Activated B cell treated with CpG ODN at 0.5 μM for 24 hours (primary cell): ENCODE measurements around the gene RUSF1. TPM values are rescaled to one million over a fixed set of nuclear protein-coding genes. Genes with fewer than 3 reads are reported as not detected.

ENCODE experiments used
- ATAC-seq: fragments of 200-7000 bp; cut with Tn5 transposase; one replicate; pipeline ENCODE4 v1.10.0; 2021; ENCODE audit warnings: low read depth, mild to moderate bottlenecking, moderate library complexity
- CTCF ChIA-PET: fragments of 350-600 bp; sonication (Branson Sonifier 250); formaldehyde crosslinking; loops from one replicate; lab custom pipeline; 2021; ENCODE audit warnings: antibody characterized with exemption; lab: Charles Lee
- POLR2A ChIA-PET: fragments of 350-600 bp; sonication (Branson Sonifier 250); formaldehyde crosslinking; loops from one replicate; lab custom pipeline; 2021; ENCODE audit warnings: antibody characterized with exemption; lab: Charles Lee
- DNase-seq: peaks from one replicate; pipeline ENCODE4 v3.0.0; 2022
- H3K27ac Mint-ChIP-seq: one replicate; pipeline ENCODE4 v1.8.0; 2020; ENCODE audit warnings: mixed read lengths
- H3K27me3 Mint-ChIP-seq: one replicate; pipeline ENCODE4 v1.8.0; 2021; ENCODE audit warnings: mixed read lengths
- H3K36me3 Mint-ChIP-seq: one replicate; pipeline ENCODE4 v1.8.0; 2021; ENCODE audit warnings: low read depth, mixed read lengths
- H3K4me1 Mint-ChIP-seq: one replicate; pipeline ENCODE4 v1.8.0; 2021; ENCODE audit warnings: mixed read lengths
- H3K4me3 Mint-ChIP-seq: one replicate; pipeline ENCODE4 v1.8.0; 2020; ENCODE audit warnings: mild to moderate bottlenecking, mixed read lengths
- H3K9me3 Mint-ChIP-seq: one replicate; pipeline ENCODE4 v1.8.0; 2020; ENCODE audit warnings: mixed read lengths
- CTCF ChIP-seq: fragments of 200-600 bp; IDR thresholded peaks from one replicate; pipeline ENCODE4 v1.8.0; 2022; ENCODE audit warnings: antibody characterized with exemption, mild to moderate bottlenecking
- intact Hi-C: fragments of 100-400 bp; cut with micrococcal nuclease; formaldehyde crosslinking; loops from one replicate; pipeline ENCODE4 v1.15.1; 2024
- total RNA-seq: library from RNA; stranded (reverse); gene quantifications from 2 replicates; pipeline ENCODE4 v1.2.3, GENCODE V29; 2022

The RUSF1 gene
- total RNA-seq, 1 donor from 2014 or later: 59.7 TPM

- Mint-ChIP-seq H3K27ac (no peak overlapping the region), H3K27me3 (no peaks in the 10 kb centered on the region), H3K9me3 (no peaks in the 10 kb centered on the region), H3K36me3 (peaks cover 57% of the 10 kb centered on the region), H3K4me1 (peaks cover 7% of the 10 kb centered on the region), H3K4me3 (no peak overlapping the region)
- no peak for TF ChIP-seq CTCF
- CTCF ChIA-PET: no interaction called here
- ATAC-seq (no peak), DNase-seq (no peak)
- POLR2A ChIA-PET: interaction anchor here (1.6 kb wide), 1 partner anchor 16 kb away, joined by 4 read pairs; the partner anchor contains the start of gene RUSF1
- intact Hi-C loops: no loop called here
Measured at GRCh38 chr16:31491778-31492418, 16.3 kb downstream of the RUSF1 start.

GRCh38 chr16:31489616-31490584, 18.3 kb downstream of the RUSF1 start:
- ChIA-PET CTCF (no interaction called here), POLR2A (interaction anchor here (0.7 kb wide), 1 partner anchor 159 kb away, joined by 4 read pairs; no protein-coding TSS in a partner anchor)
- DNase-seq (no peak), ATAC-seq (no peak)
- peaks cover 41% of the 10 kb centered on the region for H3K36me3 Mint-ChIP-seq
- no peak for TF ChIP-seq CTCF
- peaks cover 6% of the 10 kb centered on the region for H3K27me3 Mint-ChIP-seq
- H3K4me1 Mint-ChIP-seq: peaks cover 9% of the 10 kb centered on the region
- H3K27ac Mint-ChIP-seq: no peak overlapping the region
- H3K9me3 Mint-ChIP-seq: no peaks in the 10 kb centered on the region
- no peak overlapping the region for H3K4me3 Mint-ChIP-seq
- intact Hi-C loops: no loop called here

DNA sequence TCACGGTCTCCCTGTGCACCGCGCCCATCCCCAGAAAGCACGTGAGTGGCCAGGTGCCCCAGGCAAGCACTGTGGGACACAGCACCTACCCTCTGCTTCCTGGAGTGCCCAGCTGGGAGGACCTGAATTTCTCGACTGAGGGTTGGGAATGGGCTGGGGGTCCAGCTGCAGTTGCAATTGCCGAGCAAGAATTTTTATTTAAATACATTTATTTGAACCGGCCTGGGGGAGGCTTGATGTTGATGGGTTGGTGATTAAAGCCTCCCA, 19.0 kb downstream of the RUSF1 start:
- intact Hi-C loops: no loop called here
- H3K27ac Mint-ChIP-seq: no peak overlapping the region
- CTCF ChIA-PET: interaction anchor here (0.9 kb wide), 1 partner anchor 29 kb away, joined by 3 read pairs; no protein-coding TSS in a partner anchor
- no peak for DNase-seq
- no peak for ATAC-seq
- no peaks in the 10 kb centered on the region for H3K9me3 Mint-ChIP-seq
- peaks cover 36% of the 10 kb centered on the region for H3K36me3 Mint-ChIP-seq
- peaks cover 7% of the 10 kb centered on the region for H3K27me3 Mint-ChIP-seq
- POLR2A ChIA-PET: interaction anchor here (0.7 to 1.0 kb wide), 2 partner anchors 14 to 158 kb away, joined by 4 to 5 read pairs; no protein-coding TSS in a partner anchor
- TF ChIP-seq CTCF: no peak
- peak overlapping the region; percentile 38 for H3K4me3 Mint-ChIP-seq
- H3K4me1 Mint-ChIP-seq: peaks cover 9% of the 10 kb centered on the region

DNA sequence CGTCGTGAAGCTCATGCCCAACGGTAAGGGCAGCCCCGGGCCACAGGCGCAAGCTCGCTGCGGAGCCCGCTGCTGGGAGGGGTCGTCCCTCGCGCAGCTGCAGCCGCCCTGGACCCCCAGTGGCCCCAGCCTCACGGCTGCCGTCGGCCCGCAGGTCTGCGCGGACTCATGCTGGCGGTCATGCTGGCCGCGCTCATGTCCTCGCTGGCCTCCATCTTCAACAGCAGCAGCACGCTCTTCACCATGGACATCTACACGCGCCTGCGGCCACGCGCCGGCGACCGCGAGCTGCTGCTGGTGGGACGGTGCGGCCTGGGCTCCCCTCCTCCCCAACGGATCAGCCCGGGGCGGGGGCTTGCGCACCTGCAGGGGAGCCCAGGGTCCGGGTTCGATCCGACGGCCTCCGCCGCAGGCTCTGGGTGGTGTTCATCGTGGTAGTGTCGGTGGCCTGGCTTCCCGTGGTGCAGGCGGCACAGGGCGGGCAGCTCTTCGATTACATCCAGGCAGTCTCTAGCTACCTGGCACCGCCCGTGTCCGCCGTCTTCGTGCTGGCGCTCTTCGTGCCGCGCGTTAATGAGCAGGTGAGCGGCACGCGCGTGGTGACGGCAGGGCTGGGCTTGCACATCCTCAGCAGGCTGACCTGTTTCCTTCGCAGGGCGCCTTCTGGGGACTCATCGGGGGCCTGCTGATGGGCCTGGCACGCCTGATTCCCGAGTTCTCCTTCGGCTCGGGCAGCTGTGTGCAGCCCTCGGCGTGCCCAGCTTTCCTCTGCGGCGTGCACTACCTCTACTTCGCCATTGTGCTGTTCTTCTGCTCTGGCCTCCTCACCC, 19.5 kb downstream of the RUSF1 start:
- no peak for DNase-seq
- CTCF ChIA-PET: interaction anchor here (0.9 kb wide), 1 partner anchor 29 kb away, joined by 3 read pairs; no protein-coding TSS in a partner anchor
- peaks cover 31% of the 10 kb centered on the region for H3K36me3 Mint-ChIP-seq
- peaks cover 9% of the 10 kb centered on the region for H3K4me1 Mint-ChIP-seq
- no peak overlapping the region for H3K27ac Mint-ChIP-seq
- no peak for TF ChIP-seq CTCF
- H3K9me3 Mint-ChIP-seq: no peaks in the 10 kb centered on the region
- H3K27me3 Mint-ChIP-seq: peaks cover 7% of the 10 kb centered on the region
- POLR2A ChIA-PET: interaction anchor here (0.6 to 2.3 kb wide), 6 partner anchors 15 to 224 kb away, joined by 3 to 8 read pairs (median 4); partner anchors contain the start of gene RUSF1
- ATAC-seq: no peak
- H3K4me3 Mint-ChIP-seq: peak overlapping the region; percentile 38
- intact Hi-C loops: no loop called here
